Activated naive CD4-positive, alpha-beta T cell treated with anti-CD3 and anti-CD28 coated beads, Interleukin-2, amount 10 ng/mL, durations not matched to agents 7 days and 5 days (primary cell): ENCODE data around the gene RGS14.
A peak's percentile ranks its signal among the peaks of the same experiment; 100 is the strongest.

Experiments
- CTCF ChIA-PET: fragments of 350-600 bp; sonication (Branson Sonifier 250); formaldehyde crosslinking; loops from one replicate; lab custom pipeline; 2021; ENCODE audit warnings: antibody characterized with exemption; lab: Charles Lee
- DNase-seq: peaks from one replicate; pipeline ENCODE4 v3.0.0-alpha.2; 2020
- H3K27ac Mint-ChIP-seq: one replicate; pipeline ENCODE4 v1.8.0; 2021; ENCODE audit warnings: mild to moderate bottlenecking, moderate library complexity, mixed read lengths
- H3K27me3 Mint-ChIP-seq: one replicate; pipeline ENCODE4 v1.8.0; 2021; ENCODE audit warnings: mild to moderate bottlenecking, mixed read lengths
- H3K36me3 Mint-ChIP-seq: one replicate; pipeline ENCODE4 v1.8.0; 2021; ENCODE audit warnings: mixed read lengths
- H3K4me1 Mint-ChIP-seq: one replicate; pipeline ENCODE4 v1.8.0; 2021; ENCODE audit warnings: mixed read lengths
- H3K4me3 Mint-ChIP-seq: one replicate; pipeline ENCODE4 v1.8.0; 2021; ENCODE audit warnings: mild to moderate bottlenecking, moderate library complexity, mixed read lengths
- H3K9me3 Mint-ChIP-seq: one replicate; pipeline ENCODE4 v1.8.0; 2021; ENCODE audit warnings: mixed read lengths

RGS14 gene

GRCh38 chr5:177315411-177315810 is 42.3 kb upstream of the RGS14 start:
- Mint-ChIP-seq H3K36me3 (peaks cover 19% of the 10 kb centered on the region), H3K4me1 (peaks cover 51% of the 10 kb centered on the region), H3K9me3 (peaks cover 3% of the 10 kb centered on the region), H3K27me3 (no peaks in the 10 kb centered on the region), H3K4me3 (no peak overlapping the region), H3K27ac (no peak overlapping the region)
- CTCF ChIA-PET: interaction anchor here (0.9 to 7.7 kb wide), 7 partner anchors 13 to 202 kb away, joined by 3 to 60 read pairs (median 6); partner anchors contain the start of gene SLC34A1
- no peak for DNase-seq

GRCh38 chr5:177316005-177316404 is 41.7 kb upstream of the RGS14 start:
- CTCF ChIA-PET: interaction anchor here (0.7 to 7.7 kb wide), 13 partner anchors 9 to 202 kb away, joined by 3 to 60 read pairs (median 5); partner anchors contain the start of gene SLC34A1
- peaks cover 46% of the 10 kb centered on the region for H3K4me1 Mint-ChIP-seq
- no peak for DNase-seq
- peaks cover 15% of the 10 kb centered on the region for H3K36me3 Mint-ChIP-seq
- no peak overlapping the region for H3K27ac Mint-ChIP-seq
- H3K4me3 Mint-ChIP-seq: no peak overlapping the region
- H3K27me3 Mint-ChIP-seq: no peaks in the 10 kb centered on the region
- peaks cover 3% of the 10 kb centered on the region for H3K9me3 Mint-ChIP-seq

- Mint-ChIP-seq H3K9me3 (peaks cover 3% of the 10 kb centered on the region), H3K36me3 (peaks cover 18% of the 10 kb centered on the region), H3K27me3 (no peaks in the 10 kb centered on the region), H3K27ac (no peak overlapping the region), H3K4me1 (peaks cover 44% of the 10 kb centered on the region), H3K4me3 (no peak overlapping the region)
- CTCF ChIA-PET: interaction anchor here (0.7 to 7.7 kb wide), 28 partner anchors 8 to 206 kb away, joined by 3 to 60 read pairs (median 4); partner anchors contain the start of genes LMAN2 and SLC34A1
- peak; percentile 85 for DNase-seq
These were observed 39.8 kb upstream of the RGS14 start for GRCh38 chr5:177317959-177318377.

GRCh38 chr5:177319913-177320588 is 37.7 kb upstream of the RGS14 start:
- H3K36me3 Mint-ChIP-seq: peaks cover 20% of the 10 kb centered on the region
- no peaks in the 10 kb centered on the region for H3K27me3 Mint-ChIP-seq
- DNase-seq: no peak
- no peak overlapping the region for H3K4me3 Mint-ChIP-seq
- peaks cover 41% of the 10 kb centered on the region for H3K4me1 Mint-ChIP-seq
- peaks cover 3% of the 10 kb centered on the region for H3K9me3 Mint-ChIP-seq
- CTCF ChIA-PET: interaction anchor here (0.9 to 4.4 kb wide), 10 partner anchors 10 to 207 kb away, joined by 3 to 22 read pairs (median 7); no protein-coding TSS in a partner anchor
- peak overlapping the region; percentile 2 for H3K27ac Mint-ChIP-seq

- H3K27ac Mint-ChIP-seq: no peak overlapping the region
- CTCF ChIA-PET: interaction anchor here (1.2 to 3.4 kb wide), 3 partner anchors 50 to 208 kb away, joined by 3 to 18 read pairs (median 4); no protein-coding TSS in a partner anchor
- H3K4me3 Mint-ChIP-seq: no peak overlapping the region
These were observed 36.8 kb upstream of the RGS14 start for GRCh38 chr5:177320879-177321278.

GRCh38 chr5:177325868-177326381 is 31.8 kb upstream of the RGS14 start:
- Mint-ChIP-seq H3K4me1 (peaks cover 26% of the 10 kb centered on the region), H3K27me3 (no peaks in the 10 kb centered on the region), H3K27ac (no peak overlapping the region), H3K9me3 (no peaks in the 10 kb centered on the region), H3K36me3 (peaks cover 21% of the 10 kb centered on the region), H3K4me3 (no peak overlapping the region)
- CTCF ChIA-PET: interaction anchor here (1.1 kb wide), 1 partner anchor 9 kb away, joined by 4 read pairs; no protein-coding TSS in a partner anchor
- no peak for DNase-seq

More at GRCh38 chr5:177320879-177321278, 36.8 kb upstream of the RGS14 start:
- Mint-ChIP-seq H3K4me1 (peaks cover 38% of the 10 kb centered on the region), H3K36me3 (peaks cover 20% of the 10 kb centered on the region), H3K9me3 (peaks cover 3% of the 10 kb centered on the region), H3K27me3 (no peaks in the 10 kb centered on the region)
- DNase-seq: no peak

GRCh38 chr5:177327539-177328522 is 29.9 kb upstream of the RGS14 start:
- H3K27ac Mint-ChIP-seq: peak overlapping the region; percentile 59
- no peaks in the 10 kb centered on the region for H3K9me3 Mint-ChIP-seq
- DNase-seq: no peak
- H3K27me3 Mint-ChIP-seq: no peaks in the 10 kb centered on the region
- peaks cover 24% of the 10 kb centered on the region for H3K4me1 Mint-ChIP-seq
- H3K36me3 Mint-ChIP-seq: peaks cover 22% of the 10 kb centered on the region
- CTCF ChIA-PET: interaction anchor here (1.0 to 2.3 kb wide), 2 partner anchors 9 to 12 kb away, joined by 4 to 10 read pairs; no protein-coding TSS in a partner anchor
- H3K4me3 Mint-ChIP-seq: no peak overlapping the region

GRCh38 chr5:177328545-177329231 is 29.0 kb upstream of the RGS14 start:
- CTCF ChIA-PET: interaction anchor here (1.0 to 2.3 kb wide), 2 partner anchors 10 to 13 kb away, joined by 4 to 10 read pairs; no protein-coding TSS in a partner anchor
- Mint-ChIP-seq H3K4me1 (peaks cover 16% of the 10 kb centered on the region), H3K36me3 (peaks cover 27% of the 10 kb centered on the region), H3K9me3 (no peaks in the 10 kb centered on the region), H3K4me3 (no peak overlapping the region), H3K27me3 (no peaks in the 10 kb centered on the region), H3K27ac (peak overlapping the region; percentile 59)
- DNase-seq: no peak

- Mint-ChIP-seq H3K9me3 (no peaks in the 10 kb centered on the region), H3K4me1 (peaks cover 12% of the 10 kb centered on the region), H3K4me3 (no peak overlapping the region), H3K27ac (no peak overlapping the region), H3K36me3 (peaks cover 34% of the 10 kb centered on the region), H3K27me3 (no peaks in the 10 kb centered on the region)
- DNase-seq: no peak
- CTCF ChIA-PET: interaction anchor here (0.6 kb wide), 1 partner anchor 246 kb away, joined by 9 read pairs; no protein-coding TSS in a partner anchor
These were observed 27.8 kb upstream of the RGS14 start for GRCh38 chr5:177329883-177330282.

- Mint-ChIP-seq H3K27ac (no peak overlapping the region), H3K9me3 (no peaks in the 10 kb centered on the region), H3K36me3 (peaks cover 42% of the 10 kb centered on the region), H3K4me3 (no peak overlapping the region), H3K27me3 (no peaks in the 10 kb centered on the region), H3K4me1 (peaks cover 11% of the 10 kb centered on the region)
- CTCF ChIA-PET: interaction anchor here (0.7 to 1.0 kb wide), 2 partner anchors 12 to 73 kb away, joined by 3 read pairs; no protein-coding TSS in a partner anchor
- DNase-seq: no peak
These were observed 26.5 kb upstream of the RGS14 start for GRCh38 chr5:177330991-177331842.

GRCh38 chr5:177332031-177332895 is 25.5 kb upstream of the RGS14 start:
- Mint-ChIP-seq H3K4me1 (peaks cover 13% of the 10 kb centered on the region), H3K27me3 (no peaks in the 10 kb centered on the region), H3K27ac (no peak overlapping the region), H3K9me3 (no peaks in the 10 kb centered on the region), H3K36me3 (peaks cover 46% of the 10 kb centered on the region), H3K4me3 (no peak overlapping the region)
- no peak for DNase-seq
- CTCF ChIA-PET: interaction anchor here (0.7 kb wide), 1 partner anchor 72 kb away, joined by 3 read pairs; no protein-coding TSS in a partner anchor

GRCh38 chr5:177332896-177333260 is 24.8 kb upstream of the RGS14 start:
- no peak overlapping the region for H3K27ac Mint-ChIP-seq
- no peak for DNase-seq
- H3K27me3 Mint-ChIP-seq: no peaks in the 10 kb centered on the region
- H3K9me3 Mint-ChIP-seq: no peaks in the 10 kb centered on the region
- CTCF ChIA-PET: no interaction called here
- peaks cover 50% of the 10 kb centered on the region for H3K36me3 Mint-ChIP-seq
- no peak overlapping the region for H3K4me3 Mint-ChIP-seq
- H3K4me1 Mint-ChIP-seq: peaks cover 8% of the 10 kb centered on the region
